Choroid plexus epithelial cell (primary cell): Measurements from ENCODE around the gene RNF151.

Source experiments
- DNase-seq: peaks from one replicate; pipeline ENCODE4 v3.0.0-alpha.2; 2010; ENCODE audit warnings: low read depth
- H3K4me3 ChIP-seq: 2 replicates; pipeline ENCODE4 v1.5.1; 2011; ENCODE audit warnings: low read depth, mild to moderate bottlenecking, control low read depth, low read length, moderate library complexity
- CTCF ChIP-seq: conservative IDR thresholded peaks from 2 replicates; pipeline ENCODE4 v1.5.1; 2011; ENCODE audit warnings: low read depth, mild to moderate bottlenecking, control low read depth, inconsistent platforms, low read length, moderate library complexity

The RNF151 gene

GRCh38 chr16:2004795-2005517 is 38.3 kb downstream of the RNF151 start:
- DNase-seq = no peak
- no peak overlapping the region for H3K4me3 ChIP-seq
- no peak for TF ChIP-seq CTCF

- no peak for DNase-seq
- H3K4me3 ChIP-seq = no peak overlapping the region
- TF ChIP-seq CTCF = no peak
Observed at GRCh38 chr16:2005646-2006045, 39.0 kb downstream of the RNF151 start.

GRCh38 chr16:2006317-2006716 is 39.7 kb downstream of the RNF151 start:
- no peak for DNase-seq
- H3K4me3 ChIP-seq = no peak overlapping the region
- TF ChIP-seq CTCF = no peak

GRCh38 chr16:2007081-2007836 is 40.6 kb downstream of the RNF151 start:
- no peak for DNase-seq
- H3K4me3 ChIP-seq = peak overlapping the region; percentile 17

GRCh38 chr16:2008009-2008526 is 41.4 kb downstream of the RNF151 start:
- peak; percentile 35 for DNase-seq
- no peak for TF ChIP-seq CTCF
- H3K4me3 ChIP-seq = peak overlapping the region; percentile 72

More at GRCh38 chr16:2007081-2007836, 40.6 kb downstream of the RNF151 start:
- no peak for TF ChIP-seq CTCF

- no peak for TF ChIP-seq CTCF
- DNase-seq = peak; percentile 57
- H3K4me3 ChIP-seq = peak overlapping the region; percentile 72
Observed at GRCh38 chr16:2008631-2009163, 42.0 kb downstream of the RNF151 start.
